ENCODE measurements around the gene TBC1D5. TPM values are rescaled to one million over a fixed set of nuclear protein-coding genes. Genes with fewer than 3 reads are reported as not detected.

The TBC1D5 gene
- total RNA-seq, 1 experiment from 2014 or later, result 43.3 TPM

DNA sequence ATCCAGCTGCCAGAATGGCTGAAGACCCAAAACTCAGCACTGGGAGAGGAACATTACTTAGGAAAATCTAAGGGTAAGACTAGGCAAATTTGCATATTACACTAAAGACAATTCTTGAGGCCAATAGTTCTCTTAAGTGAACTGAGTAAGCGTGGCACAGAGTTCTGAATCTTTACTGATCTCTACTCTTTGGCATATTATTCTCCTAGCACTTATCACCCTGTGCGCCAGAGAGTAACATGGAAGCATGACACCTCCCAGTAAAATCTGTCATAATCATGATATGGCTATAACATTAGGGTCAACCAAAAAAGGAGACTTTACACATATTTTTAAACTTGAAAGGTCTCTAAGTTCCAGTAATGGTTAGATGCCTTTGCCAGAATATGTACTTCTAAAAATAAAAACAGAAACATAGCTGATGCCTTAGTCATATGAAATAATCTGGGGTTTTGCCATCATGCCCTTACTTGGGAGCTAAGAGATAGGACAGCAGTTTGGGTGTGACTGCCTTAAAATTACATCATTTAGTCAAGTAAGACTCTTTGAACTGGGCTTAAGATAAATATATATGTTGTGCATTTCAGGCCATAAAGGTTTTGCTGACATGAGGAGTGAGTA lies 567.1 kb downstream of the TBC1D5 start:
- no peak for TF ChIP-seq CTCF (IDR thresholded peaks at IDR 0.05; ENCODE audit: unreplicated experiment)
- H3K4me1 Mint-ChIP-seq (ENCODE audit: insufficient read depth, unreplicated experiment), result peaks cover 13% of the 10 kb centered on the region
- peaks cover 19% of the 10 kb centered on the region for H3K36me3 Mint-ChIP-seq (ENCODE audit: insufficient read depth, unreplicated experiment)
- H3K9me3 Mint-ChIP-seq (ENCODE audit: unreplicated experiment), result no peaks in the 10 kb centered on the region
- DNase-seq (ENCODE audit: unreplicated experiment), result peak; percentile 62
- no peak overlapping the region for H3K4me3 Mint-ChIP-seq (ENCODE audit: unreplicated experiment)
- BruUV-seq (replicated peaks), result no TSS peak
- CTCF ChIA-PET, result interaction anchor here (0.7 kb wide), 1 partner anchor 9 kb away, joined by 3 read pairs; no protein-coding TSS in a partner anchor
- H3K27me3 Mint-ChIP-seq (ENCODE audit: insufficient read depth, unreplicated experiment), result no peaks in the 10 kb centered on the region
- intact Hi-C loops (cut with micrococcal nuclease), result no loop called here
- H3K27ac Mint-ChIP-seq (ENCODE audit: low read depth, unreplicated experiment), result peak overlapping the region; percentile 54
- POLR2A ChIA-PET, result no interaction called here

DNA sequence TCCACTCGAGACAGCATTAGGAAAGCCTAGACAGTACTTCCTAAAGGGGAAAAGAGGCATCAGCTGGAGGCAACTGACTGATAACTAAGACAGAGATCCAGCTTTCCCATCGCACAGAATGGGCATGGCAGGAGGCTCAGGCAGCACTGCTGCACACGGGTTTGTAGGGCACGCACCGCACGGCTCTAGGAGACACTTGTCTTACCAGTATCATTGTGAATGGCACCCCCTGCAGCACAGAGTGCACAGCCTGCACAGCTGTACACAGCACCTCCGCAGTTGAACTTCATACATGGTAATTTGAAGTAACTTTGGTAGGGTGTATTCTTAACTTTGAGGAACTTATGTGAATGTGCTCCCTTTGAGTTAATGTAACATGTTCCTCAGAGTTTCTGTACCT lies 576.1 kb downstream of the TBC1D5 start:
- DNase-seq (ENCODE audit: unreplicated experiment), result no peak
- Mint-ChIP-seq H3K27ac (ENCODE audit: low read depth, unreplicated experiment) (no peak overlapping the region), H3K36me3 (ENCODE audit: insufficient read depth, unreplicated experiment) (peaks cover 34% of the 10 kb centered on the region), H3K9me3 (ENCODE audit: unreplicated experiment) (no peaks in the 10 kb centered on the region), H3K27me3 (ENCODE audit: insufficient read depth, unreplicated experiment) (no peaks in the 10 kb centered on the region), H3K4me3 (ENCODE audit: unreplicated experiment) (no peak overlapping the region), H3K4me1 (ENCODE audit: insufficient read depth, unreplicated experiment) (no peaks in the 10 kb centered on the region)
- CTCF ChIA-PET, result interaction anchor here (0.6 kb wide), 2 partner anchors 9 to 865 kb away, joined by 3 read pairs; no protein-coding TSS in a partner anchor
- BruUV-seq (replicated peaks), result no TSS peak
- TF ChIP-seq CTCF (IDR thresholded peaks at IDR 0.05; ENCODE audit: unreplicated experiment), result no peak
- intact Hi-C loops (cut with micrococcal nuclease), result no loop called here
- POLR2A ChIA-PET, result no interaction called here

- DNase-seq (ENCODE audit: unreplicated experiment), result no peak
- ChIA-PET CTCF (no interaction called here), POLR2A (interaction anchor here (1.2 kb wide), 1 partner anchor 53 kb away, joined by 3 read pairs; no protein-coding TSS in a partner anchor)
- H3K36me3 Mint-ChIP-seq (ENCODE audit: insufficient read depth, unreplicated experiment), result peaks cover 43% of the 10 kb centered on the region
- no peaks in the 10 kb centered on the region for H3K4me1 Mint-ChIP-seq (ENCODE audit: insufficient read depth, unreplicated experiment)
- BruUV-seq (replicated peaks), result no TSS peak
- no peak overlapping the region for H3K27ac Mint-ChIP-seq (ENCODE audit: low read depth, unreplicated experiment)
- no peaks in the 10 kb centered on the region for H3K9me3 Mint-ChIP-seq (ENCODE audit: unreplicated experiment)
- intact Hi-C loops (cut with micrococcal nuclease), result no loop called here
- TF ChIP-seq CTCF (IDR thresholded peaks at IDR 0.05; ENCODE audit: unreplicated experiment), result no peak
- no peaks in the 10 kb centered on the region for H3K27me3 Mint-ChIP-seq (ENCODE audit: insufficient read depth, unreplicated experiment)
- no peak overlapping the region for H3K4me3 Mint-ChIP-seq (ENCODE audit: unreplicated experiment)
These were observed 580.3 kb downstream of the TBC1D5 start for GRCh38 chr3:17162116-17162515.

DNA sequence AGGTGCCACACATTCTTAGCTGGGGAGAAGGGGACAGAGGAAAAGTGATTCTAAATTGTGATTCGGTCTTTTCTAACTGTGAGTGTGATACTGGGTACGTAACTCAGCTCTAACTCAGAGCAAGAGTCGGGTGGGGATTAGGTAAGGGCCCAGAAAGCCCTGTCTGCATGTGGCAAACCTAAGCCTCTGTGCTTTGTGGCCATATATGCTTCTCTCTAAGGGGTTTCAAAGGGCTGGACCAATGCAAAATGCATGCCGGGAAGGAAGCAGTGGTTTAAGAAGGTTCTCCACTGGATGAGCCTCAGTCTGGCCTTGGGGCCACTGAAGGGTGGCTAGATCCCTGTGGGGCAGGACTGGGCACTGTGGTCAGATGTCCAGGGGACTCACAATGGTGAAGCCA lies 581.8 kb downstream of the TBC1D5 start:
- CTCF ChIA-PET, result interaction anchor here (0.9 kb wide), 1 partner anchor 560 kb away, joined by 3 read pairs; no protein-coding TSS in a partner anchor

More for the DNA sequence above, 581.8 kb downstream of the TBC1D5 start:
- intact Hi-C loops (cut with micrococcal nuclease), result no loop called here
- POLR2A ChIA-PET, result interaction anchor here (0.6 kb wide), 1 partner anchor 8 kb away, joined by 3 read pairs; no protein-coding TSS in a partner anchor
- DNase-seq (ENCODE audit: unreplicated experiment), result no peak
- H3K27me3 Mint-ChIP-seq (ENCODE audit: insufficient read depth, unreplicated experiment), result no peaks in the 10 kb centered on the region
- H3K4me3 Mint-ChIP-seq (ENCODE audit: unreplicated experiment), result no peak overlapping the region
- H3K9me3 Mint-ChIP-seq (ENCODE audit: unreplicated experiment), result no peaks in the 10 kb centered on the region
- no peaks in the 10 kb centered on the region for H3K4me1 Mint-ChIP-seq (ENCODE audit: insufficient read depth, unreplicated experiment)
- no peak overlapping the region for H3K27ac Mint-ChIP-seq (ENCODE audit: low read depth, unreplicated experiment)
- peaks cover 34% of the 10 kb centered on the region for H3K36me3 Mint-ChIP-seq (ENCODE audit: insufficient read depth, unreplicated experiment)
- no peak for TF ChIP-seq CTCF (IDR thresholded peaks at IDR 0.05; ENCODE audit: unreplicated experiment)
- no TSS peak for BruUV-seq (replicated peaks)
